ENCODE data around the gene GOLGA6L1. TPM values are rescaled to one million over a fixed set of nuclear protein-coding genes. Genes with fewer than 3 reads are reported as not detected.
"Not testable (repeated sequence)": the region's sequence is repeated elsewhere in the genome, so short reads cannot be mapped to it uniquely, and the experiment has no call there.

GOLGA6L1 gene, protein sequence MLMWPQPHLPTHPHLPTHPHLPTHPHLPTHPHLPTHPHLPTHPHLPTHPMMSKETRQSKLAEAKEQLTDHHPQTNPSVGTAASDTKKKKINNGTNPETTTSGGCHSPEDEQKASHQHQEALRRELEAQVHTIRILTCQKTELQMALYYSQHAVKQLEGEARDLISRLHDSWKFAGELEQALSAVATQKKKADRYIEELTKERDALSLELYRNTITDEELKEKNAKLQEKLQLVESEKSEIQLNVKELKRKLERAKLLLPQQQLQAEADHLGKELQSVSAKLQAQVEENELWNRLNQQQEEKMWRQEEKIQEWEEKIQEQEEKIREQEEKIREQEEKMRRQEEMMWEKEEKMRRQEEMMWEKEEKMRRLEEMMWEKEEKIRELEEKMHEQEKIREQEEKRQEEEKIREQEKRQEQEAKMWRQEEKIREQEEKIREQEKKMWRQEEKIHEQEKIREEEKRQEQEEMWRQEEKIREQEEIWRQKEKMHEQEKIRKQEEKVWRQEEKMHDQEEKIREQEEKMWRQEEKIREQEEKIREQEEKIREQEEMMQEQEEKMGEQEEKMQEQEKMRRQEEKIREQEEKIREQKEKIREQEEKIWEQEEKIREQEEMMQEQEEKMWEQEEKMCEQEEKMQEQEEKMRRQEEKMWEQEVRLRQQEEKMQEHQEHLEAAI
- total RNA-seq (not detected), polyA plus RNA-seq (not detected)

DNA sequence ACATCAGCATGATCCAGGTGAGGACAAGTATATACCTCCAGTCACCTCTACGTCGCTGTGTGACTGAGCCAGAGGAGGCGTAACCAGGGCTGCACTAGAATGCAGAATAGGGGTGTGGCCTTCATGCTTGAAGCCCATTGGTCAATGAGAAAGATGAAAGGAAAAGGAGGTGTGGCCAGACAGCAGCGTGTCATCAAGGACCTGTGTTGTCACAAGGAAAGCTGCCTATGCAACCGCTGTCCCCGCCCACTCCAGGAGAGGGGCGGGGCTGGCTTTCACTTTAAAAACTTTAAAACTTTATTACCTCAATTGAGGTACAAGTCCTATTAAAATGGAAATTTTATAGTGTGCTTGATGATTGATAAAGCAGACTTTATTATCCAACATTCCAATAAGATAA, at the start of gene GOLGA6L1:
Gene GOLGA6L1 (minus strand): TSS at position 101 of the 400 bp plus-strand sequence. CDS start 91 bp downstream, at position 10.
- not testable (repeated sequence) for FAIRE-seq, H3K4me3 ChIP-seq, ATAC-seq

DNA sequence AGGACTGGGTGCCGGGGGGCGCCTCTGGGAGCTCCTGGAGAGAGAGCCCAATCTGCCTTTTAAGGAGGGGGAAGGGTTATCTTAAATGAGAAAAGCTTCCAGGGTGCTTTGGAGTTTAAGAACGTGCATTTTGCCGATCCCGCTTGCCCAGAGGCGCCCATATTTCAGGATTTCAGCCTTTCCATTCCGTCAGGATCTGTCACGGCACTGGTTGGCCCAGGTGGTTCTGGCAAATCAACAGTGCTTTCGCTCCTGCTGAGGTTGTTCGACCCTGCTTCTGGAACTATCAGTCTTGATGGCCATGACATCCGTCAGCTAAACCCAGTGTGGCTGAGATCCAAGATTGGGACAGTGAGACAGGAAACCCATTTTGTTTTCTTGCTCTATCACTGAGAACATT, 44.6 kb upstream of the GOLGA6L1 start:
- DNase-seq, result peak in 2 of 6 donors; percentile 11 to 36
- H3K36me3 ChIP-seq; ATAC-seq; H3K27me3 ChIP-seq; H3K9me3 ChIP-seq; H3K4me3 ChIP-seq; FAIRE-seq; H3K27ac ChIP-seq; intact Hi-C loops (cut with DNase I); H3K4me1 ChIP-seq: not testable (repeated sequence)
- 75 to 76% methylated on average over 9 to 11 of the region's 11 CpGs for WGBS, 2 donors

More for the DNA sequence above, at the start of gene GOLGA6L1:
- H3K36me3 ChIP-seq; DNase-seq; H3K4me1 ChIP-seq; H3K27me3 ChIP-seq; H3K9me3 ChIP-seq; intact Hi-C loops (cut with DNase I); H3K27ac ChIP-seq: not testable (repeated sequence)
- no CpG with 5 or more reads among the region's 7 CpGs for WGBS, 2 donors

DNA sequence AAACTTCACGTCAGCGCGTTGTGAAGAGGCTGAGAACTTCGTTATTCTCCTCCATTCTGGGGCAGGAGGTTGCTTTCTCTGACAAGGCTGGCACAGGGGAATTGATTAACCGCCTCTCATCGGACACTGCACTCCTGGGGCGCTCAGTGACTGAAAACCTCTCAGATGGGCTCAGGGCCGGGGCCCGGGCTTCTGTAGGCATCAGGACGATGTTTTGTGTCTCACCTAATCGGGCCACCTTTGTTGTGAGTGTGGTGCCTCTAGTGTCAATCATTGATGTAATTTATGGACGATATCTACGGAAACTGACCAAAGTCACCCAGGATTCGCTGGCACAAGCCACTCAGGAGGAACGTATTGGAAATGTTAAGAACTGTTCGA, 43.9 kb upstream of the GOLGA6L1 start:
- H3K27ac ChIP-seq; H3K36me3 ChIP-seq; H3K4me3 ChIP-seq; ATAC-seq; H3K4me1 ChIP-seq; FAIRE-seq; H3K27me3 ChIP-seq; intact Hi-C loops (cut with DNase I); H3K9me3 ChIP-seq: not testable (repeated sequence)
- peak in 2 of 6 donors; percentile 16 to 38 for DNase-seq
- WGBS, 2 donors, result 79% methylated on average over 15 to 16 of the region's 16 CpGs

DNA sequence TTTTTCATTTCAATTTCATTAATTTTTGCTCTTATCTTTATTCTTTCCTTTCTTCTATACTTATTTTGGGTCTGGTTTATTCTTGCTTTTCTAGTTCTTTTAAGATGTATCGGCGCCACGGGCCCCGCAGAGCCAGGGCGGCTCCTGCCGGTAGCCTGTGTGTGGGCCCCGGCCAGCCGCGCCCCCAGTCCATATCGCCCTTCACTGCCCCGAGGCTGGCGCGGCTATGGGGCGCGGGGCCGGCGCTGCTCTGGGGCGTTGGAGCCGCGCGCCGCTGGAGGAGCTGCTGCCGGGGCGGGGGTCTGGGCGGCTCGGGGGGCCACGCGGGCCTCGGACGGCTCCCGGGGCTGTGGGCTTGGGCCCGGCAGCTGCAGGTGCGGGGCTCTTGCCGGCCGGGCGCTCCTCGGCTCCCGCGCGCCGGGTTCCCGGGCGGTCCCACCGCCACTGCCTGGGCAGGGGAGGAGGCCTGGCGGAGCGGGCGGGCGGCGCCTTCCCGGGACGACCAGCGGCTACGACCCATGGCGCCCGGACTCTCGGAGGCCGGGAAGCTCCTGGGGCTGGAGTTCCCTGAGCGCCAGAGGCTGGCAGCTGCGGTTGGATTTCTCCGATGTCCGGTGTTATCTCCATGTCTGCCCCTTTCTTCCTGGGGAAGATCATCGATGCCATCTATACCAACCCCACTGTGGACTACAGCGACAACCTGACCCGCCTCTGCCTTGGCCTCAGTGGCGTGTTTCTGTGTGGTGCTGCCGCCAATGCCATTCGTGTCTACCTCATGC, 43.3 kb upstream of the GOLGA6L1 start:
- ATAC-seq, result peak in 3 of 4 donors; percentile 29 to 56 (median 44)
- 13 to 17% methylated on average over 34 to 54 of the region's 67 CpGs for WGBS, 2 donors
- H3K4me1 ChIP-seq; H3K9me3 ChIP-seq; H3K4me3 ChIP-seq; H3K36me3 ChIP-seq; H3K27ac ChIP-seq; intact Hi-C loops (cut with DNase I); FAIRE-seq; H3K27me3 ChIP-seq: not testable (repeated sequence)
- peak in 2 of 6 donors; percentile 65 to 68 for DNase-seq

DNA sequence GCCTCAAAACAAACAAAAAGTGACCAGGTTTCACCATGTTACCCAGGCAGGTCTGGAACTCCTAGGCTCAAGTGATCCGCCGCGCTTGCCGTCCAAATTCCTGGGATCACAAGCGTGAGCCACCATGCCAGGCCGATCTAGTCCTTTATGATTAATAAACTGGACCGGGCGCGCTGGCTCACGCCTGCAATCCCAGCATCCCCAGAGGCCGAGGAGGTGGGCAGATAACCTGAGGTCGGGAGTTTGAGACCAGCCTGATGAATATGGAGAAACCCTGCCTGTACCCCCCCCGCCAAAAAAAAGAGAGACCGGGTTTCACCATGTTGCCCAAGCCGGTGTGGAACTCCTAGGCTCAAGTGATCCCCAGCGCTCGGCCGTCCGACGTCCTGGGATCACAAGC, 40.1 kb upstream of the GOLGA6L1 start:
- H3K27ac ChIP-seq; H3K27me3 ChIP-seq; FAIRE-seq; H3K4me1 ChIP-seq; H3K4me3 ChIP-seq; intact Hi-C loops (cut with DNase I); ATAC-seq; H3K36me3 ChIP-seq; H3K9me3 ChIP-seq: not testable (repeated sequence)
- peak in 2 of 6 donors; percentile 39 to 43 for DNase-seq
- 85 to 88% methylated on average over 15 to 20 of the region's 20 CpGs for WGBS, 2 donors

DNA sequence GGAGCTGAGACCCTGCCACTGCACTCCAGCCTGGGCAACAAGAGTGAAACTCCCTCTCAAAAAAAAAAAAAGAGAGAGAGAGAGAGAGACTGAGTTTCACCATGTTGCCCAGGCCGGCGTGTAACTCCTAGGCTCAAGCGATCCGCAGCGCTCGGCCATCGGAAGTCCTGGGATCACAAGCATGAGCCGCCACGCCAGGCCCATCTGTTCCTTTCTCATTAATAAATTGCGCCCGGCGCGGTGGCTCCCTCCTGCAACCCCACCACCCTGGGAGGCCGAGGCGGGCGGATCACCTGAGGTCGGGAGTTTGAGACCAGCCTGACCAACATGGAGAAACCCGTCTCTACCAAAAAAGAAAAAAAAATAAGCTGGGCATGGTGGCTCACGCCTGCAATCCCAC, 39.0 kb upstream of the GOLGA6L1 start:
- ATAC-seq; H3K4me3 ChIP-seq; H3K9me3 ChIP-seq; H3K36me3 ChIP-seq; H3K4me1 ChIP-seq; H3K27ac ChIP-seq; DNase-seq; H3K27me3 ChIP-seq; intact Hi-C loops (cut with DNase I); FAIRE-seq: not testable (repeated sequence)
- 94% methylated on average over 4 to 18 of the region's 19 CpGs for WGBS, 2 donors

DNA sequence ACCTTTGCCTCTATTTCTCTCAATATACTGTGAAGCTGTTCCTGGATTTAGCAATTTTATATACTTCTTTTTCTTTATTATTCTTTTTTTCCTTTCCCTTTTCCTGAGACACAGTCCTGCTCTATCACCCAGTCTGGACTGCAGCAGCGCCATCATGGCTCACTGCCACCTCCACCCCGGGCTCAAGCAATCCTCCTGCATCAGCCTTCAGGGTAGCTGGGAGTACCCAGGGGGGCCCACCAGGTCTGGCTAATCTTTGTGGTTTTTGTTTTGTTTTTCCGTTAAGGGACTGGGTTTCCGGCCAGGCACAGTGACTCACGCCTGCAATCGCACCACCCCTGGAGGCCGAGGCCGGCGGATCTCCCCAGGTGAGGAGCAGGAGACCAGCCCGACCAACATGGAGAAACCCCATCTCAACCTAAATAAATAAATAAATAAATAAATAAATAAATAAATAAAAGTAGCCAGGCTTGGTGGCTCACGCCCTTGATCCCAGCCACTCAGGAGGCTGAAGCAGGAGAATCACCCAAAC, 38.1 kb upstream of the GOLGA6L1 start:
- H3K36me3 ChIP-seq; H3K4me3 ChIP-seq; H3K4me1 ChIP-seq; ATAC-seq; H3K27ac ChIP-seq; intact Hi-C loops (cut with DNase I); FAIRE-seq; H3K27me3 ChIP-seq; H3K9me3 ChIP-seq: not testable (repeated sequence)
- DNase-seq, result peak in 1 of 6 donors; percentile 14
- 87 to 90% methylated on average over 4 to 5 of the region's 11 CpGs for WGBS, 2 donors

DNA sequence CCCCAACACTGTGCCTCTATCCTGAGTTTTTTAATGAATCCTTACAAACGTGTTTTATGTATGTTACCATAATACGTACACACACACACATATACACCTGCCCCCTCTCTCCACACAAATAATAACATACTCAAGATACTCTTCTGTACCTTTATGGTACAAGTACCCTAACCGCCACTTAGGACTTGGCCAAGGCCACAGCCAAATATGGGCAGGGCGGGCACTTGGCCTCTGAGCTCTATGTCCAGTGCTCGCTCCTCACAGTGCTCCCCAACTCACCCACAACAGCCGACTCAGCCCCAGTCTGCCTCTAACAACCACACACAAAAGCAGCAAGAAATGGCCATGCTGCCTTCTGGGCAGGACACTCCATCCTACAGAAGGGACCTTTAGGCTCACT, 3.8 kb downstream of the GOLGA6L1 start:
- WGBS, 2 donors, result 85 to 96% methylated on average over 3 to 4 of the region's 6 CpGs
- H3K4me1 ChIP-seq; FAIRE-seq; ATAC-seq; H3K9me3 ChIP-seq; H3K27me3 ChIP-seq; DNase-seq; H3K27ac ChIP-seq; H3K4me3 ChIP-seq; intact Hi-C loops (cut with DNase I); H3K36me3 ChIP-seq: not testable (repeated sequence)
